Measurements from ENCODE around the gene LMCD1. TPM values are rescaled to one million over a fixed set of nuclear protein-coding genes. Genes with fewer than 3 reads are reported as not detected.

LMCD1 gene
- total RNA-seq, 4 donors from 2014 or later = 23.3 to 52.8 (median 34.8) TPM

DNA sequence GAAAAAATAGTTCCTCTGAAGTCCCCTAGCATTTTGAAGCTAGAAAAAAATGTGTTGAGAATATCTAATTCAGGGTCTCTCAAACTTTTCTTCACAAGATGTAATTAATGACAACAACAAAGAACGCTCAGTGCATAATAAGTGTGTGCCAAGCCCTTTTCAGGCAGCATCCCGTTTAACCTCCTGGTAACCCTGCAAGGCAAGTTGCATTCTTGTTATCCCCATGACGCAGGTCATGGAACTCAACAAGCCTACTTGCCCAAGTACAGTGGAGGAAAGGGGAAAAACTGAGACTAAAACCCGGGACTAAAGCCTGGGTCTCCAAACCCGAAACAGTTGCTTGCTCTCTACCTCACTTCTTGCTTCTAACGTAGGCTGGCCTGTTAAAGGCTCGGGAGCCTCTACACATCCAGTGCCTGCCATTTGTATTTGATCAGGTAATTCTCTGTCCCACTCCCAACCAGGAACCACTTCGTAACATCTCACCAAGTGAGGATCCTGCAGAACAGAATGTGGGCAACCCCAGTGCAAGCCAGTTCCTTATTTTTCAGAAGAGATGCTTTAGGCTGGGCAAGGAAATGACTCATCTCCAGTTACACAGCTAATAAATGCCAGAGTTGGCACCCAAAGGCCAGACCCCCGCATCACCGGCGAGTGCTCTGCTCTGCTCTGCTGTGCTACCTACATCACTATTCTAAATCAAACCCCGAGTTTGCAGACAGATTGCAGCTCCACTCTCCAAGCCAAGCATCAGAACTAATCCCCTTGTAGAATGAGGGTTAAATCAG, 28.3 kb downstream of the LMCD1 start:
- Histone ChIP-seq H3K27me3 (no peaks in the 10 kb centered on the region), H3K27ac (peak overlapping the region in 3 of 4 donors; percentile 39 to 66 (median 56)), H3K4me1 (peaks cover 0 to 98% (median 39%) of the 10 kb centered on the region in 3 donors), H3K4me3 (no peak overlapping the region), H3K36me3 (peaks cover 0 to 30% (median 0%) of the 10 kb centered on the region in 3 donors), H3K9me3 (no peaks in the 10 kb centered on the region)
- WGBS, 2 donors = 61 to 70% methylated on average over 8 to 12 of the region's 12 CpGs
- TF ChIP-seq, protein P1, sequence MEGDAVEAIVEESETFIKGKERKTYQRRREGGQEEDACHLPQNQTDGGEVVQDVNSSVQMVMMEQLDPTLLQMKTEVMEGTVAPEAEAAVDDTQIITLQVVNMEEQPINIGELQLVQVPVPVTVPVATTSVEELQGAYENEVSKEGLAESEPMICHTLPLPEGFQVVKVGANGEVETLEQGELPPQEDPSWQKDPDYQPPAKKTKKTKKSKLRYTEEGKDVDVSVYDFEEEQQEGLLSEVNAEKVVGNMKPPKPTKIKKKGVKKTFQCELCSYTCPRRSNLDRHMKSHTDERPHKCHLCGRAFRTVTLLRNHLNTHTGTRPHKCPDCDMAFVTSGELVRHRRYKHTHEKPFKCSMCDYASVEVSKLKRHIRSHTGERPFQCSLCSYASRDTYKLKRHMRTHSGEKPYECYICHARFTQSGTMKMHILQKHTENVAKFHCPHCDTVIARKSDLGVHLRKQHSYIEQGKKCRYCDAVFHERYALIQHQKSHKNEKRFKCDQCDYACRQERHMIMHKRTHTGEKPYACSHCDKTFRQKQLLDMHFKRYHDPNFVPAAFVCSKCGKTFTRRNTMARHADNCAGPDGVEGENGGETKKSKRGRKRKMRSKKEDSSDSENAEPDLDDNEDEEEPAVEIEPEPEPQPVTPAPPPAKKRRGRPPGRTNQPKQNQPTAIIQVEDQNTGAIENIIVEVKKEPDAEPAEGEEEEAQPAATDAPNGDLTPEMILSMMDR (IDR thresholded peaks at IDR 0.05) = no peak
- TF ChIP-seq POLR2A (IDR thresholded peaks at IDR 0.05) = no peak
- DNase-seq = no peak
- intact Hi-C loops (cut with DNase I) = no loop called here

DNA sequence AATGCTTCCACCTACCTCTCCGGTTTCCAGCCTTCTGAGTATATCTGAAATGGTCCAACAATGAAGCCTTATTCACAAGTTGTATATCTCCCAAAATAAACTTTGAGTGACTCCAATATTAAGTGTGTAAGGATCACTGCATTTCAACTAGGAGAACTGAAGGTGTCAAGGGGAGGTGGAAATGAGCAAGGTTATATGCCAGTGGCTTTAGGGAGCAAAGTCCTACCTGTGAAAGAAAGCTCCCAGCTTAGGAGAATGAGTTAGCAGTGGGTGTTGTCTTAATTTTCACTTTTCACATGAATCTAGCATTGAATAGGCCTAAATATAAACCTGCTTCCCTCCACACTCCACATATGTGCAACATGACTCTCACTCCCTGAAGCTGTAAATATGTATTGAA, 29.0 kb downstream of the LMCD1 start:
- Histone ChIP-seq H3K36me3 (peaks cover 0 to 35% (median 0%) of the 10 kb centered on the region in 3 donors), H3K9me3 (no peaks in the 10 kb centered on the region), H3K27me3 (no peaks in the 10 kb centered on the region), H3K4me3 (no peak overlapping the region), H3K27ac (peak overlapping the region in 3 of 4 donors; percentile 2 to 66 (median 56)), H3K4me1 (peaks cover 0 to 98% (median 39%) of the 10 kb centered on the region in 3 donors)
- TF ChIP-seq, protein P1 (IDR thresholded peaks at IDR 0.05) = no peak
- no peak for TF ChIP-seq POLR2A (IDR thresholded peaks at IDR 0.05)
- DNase-seq = no peak
- WGBS, 2 donors = 76% methylated on average over 1 of the region's 1 CpG; no CpG with 5 or more reads in 1 of the 2 donors
- intact Hi-C loops (cut with DNase I) = no loop called here

DNA sequence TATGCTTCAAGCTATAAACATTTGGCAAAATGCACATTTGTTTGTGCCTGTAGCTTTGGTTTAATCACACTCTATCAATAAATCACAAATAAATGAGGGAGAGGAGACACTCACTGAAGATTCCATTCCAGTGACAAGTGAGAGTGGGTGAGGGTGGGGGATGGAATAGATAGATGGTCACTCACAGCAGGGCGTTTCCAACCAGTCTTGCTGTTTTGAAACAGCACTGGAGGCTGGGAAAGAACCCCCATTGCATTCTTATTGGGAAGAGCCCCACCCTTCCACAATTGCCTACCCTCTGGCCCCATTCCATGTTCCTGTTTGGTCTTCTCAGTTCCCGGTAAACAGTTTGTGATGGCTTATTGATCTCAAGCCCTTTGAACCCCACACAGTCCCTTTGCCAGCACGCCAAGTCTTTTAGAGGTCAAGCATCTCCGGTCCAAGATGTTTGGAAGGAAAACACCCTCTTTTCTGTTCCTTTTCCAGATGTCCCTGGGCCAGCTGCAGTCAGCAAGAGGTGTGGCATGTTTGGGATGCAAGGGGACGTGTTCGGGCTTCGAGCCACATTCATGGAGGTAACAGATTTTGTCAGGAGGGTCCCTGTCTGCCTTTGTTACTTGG, 30.7 kb downstream of the LMCD1 start:
- no peak overlapping the region for H3K4me3 ChIP-seq
- no peak for TF ChIP-seq POLR2A (IDR thresholded peaks at IDR 0.05)
- TF ChIP-seq, protein P1 (IDR thresholded peaks at IDR 0.05) = no peak
- 39 to 46% methylated on average over 5 to 6 of the region's 7 CpGs for WGBS, 2 donors
- peaks cover 0 to 88% (median 34%) of the 10 kb centered on the region in 3 donors for H3K4me1 ChIP-seq
- intact Hi-C loops (cut with DNase I) = no loop called here
- H3K27ac ChIP-seq = peak overlapping the region in 2 of 4 donors; percentile 42 to 56
- no peaks in the 10 kb centered on the region for H3K27me3 ChIP-seq
- DNase-seq = no peak
- peaks cover 0 to 49% (median 4%) of the 10 kb centered on the region in 3 donors for H3K36me3 ChIP-seq
- H3K9me3 ChIP-seq = no peaks in the 10 kb centered on the region

DNA sequence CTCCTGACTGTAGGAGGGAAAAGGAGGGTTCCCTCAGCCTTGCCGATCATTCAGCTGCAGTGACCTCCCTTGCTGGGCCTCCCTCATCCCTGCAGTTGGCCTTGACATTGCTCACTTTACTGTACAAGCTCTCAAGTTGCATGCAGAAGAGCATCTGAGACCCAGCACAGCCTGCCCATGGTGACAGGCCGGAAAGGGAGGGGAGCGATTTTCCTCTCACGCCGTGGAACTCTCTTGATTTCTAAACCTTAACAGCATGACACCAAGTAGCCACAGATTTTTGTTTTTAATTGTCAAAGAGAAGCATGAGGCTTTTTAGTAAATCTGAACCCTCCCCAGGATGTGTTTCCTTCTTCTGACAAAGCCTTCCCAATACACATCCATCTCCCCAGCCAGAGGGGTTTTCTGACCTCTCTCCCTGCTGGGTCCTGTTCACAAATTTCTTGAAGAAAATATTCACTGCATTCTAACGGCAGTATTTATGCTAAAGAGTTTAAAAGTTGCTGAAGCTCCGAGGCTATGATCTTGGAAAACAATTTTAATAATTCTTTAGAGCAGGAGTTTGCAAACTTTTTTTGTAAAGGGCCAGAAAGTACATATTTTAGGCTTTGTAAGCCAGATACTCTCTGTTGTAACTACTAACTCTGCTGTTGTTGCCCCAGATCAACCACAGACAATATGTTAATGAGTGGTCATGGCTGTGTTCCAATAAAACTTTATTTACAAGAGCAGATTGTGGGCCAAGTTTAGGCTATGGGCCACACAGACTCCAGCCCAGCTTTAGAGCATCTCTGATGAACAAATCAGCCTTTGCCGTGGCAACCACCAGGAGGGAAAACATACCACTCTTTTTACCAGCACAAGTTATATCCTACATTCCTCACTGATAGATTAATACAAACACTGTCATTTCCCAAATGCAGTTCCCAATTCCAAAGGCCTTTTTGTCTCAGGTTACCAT, 34.8 kb downstream of the LMCD1 start:
- H3K4me3 ChIP-seq = no peak overlapping the region
- no peak for DNase-seq
- H3K4me1 ChIP-seq = peaks cover 0 to 53% (median 5%) of the 10 kb centered on the region in 3 donors
- intact Hi-C loops (cut with DNase I) = no loop called here
- H3K27ac ChIP-seq = peak overlapping the region in 2 of 4 donors; percentile 3 to 22
- no peaks in the 10 kb centered on the region for H3K9me3 ChIP-seq
- TF ChIP-seq, protein P1 (IDR thresholded peaks at IDR 0.05) = no peak
- no peak for TF ChIP-seq POLR2A (IDR thresholded peaks at IDR 0.05)
- WGBS, 2 donors = 88 to 90% methylated on average over 8 of the region's 8 CpGs
- no peaks in the 10 kb centered on the region for H3K27me3 ChIP-seq
- H3K36me3 ChIP-seq = peaks cover 0 to 82% (median 9%) of the 10 kb centered on the region in 3 donors
